Body of pancreas (tissue), 4 donors: ENCODE results near the gene PRDM16.

ENCODE experiments used
- POLR2A ChIP-seq, 3 donors: fragments of 450-650 bp; IDR thresholded peaks; one replicate each; pipeline ENCODE4 v1.6.1; 2016; ENCODE audit warnings: antibody characterized with exemption in 3 of 3, mild to moderate bottlenecking in 2 of 3
- TF ChIP-seq, protein P1 (sequence below), 7 experiments: fragments of 450-650 bp in 4 of 7; fragments of 200-600 bp in 3 of 7; sonication (generic) in 3 of 7; IDR thresholded peaks; one replicate each; pipeline ENCODE4 v1.5.1; 2016 to 2019; ENCODE audit warnings: antibody characterized with exemption in 7 of 7

- TF ChIP-seq, protein P1, sequence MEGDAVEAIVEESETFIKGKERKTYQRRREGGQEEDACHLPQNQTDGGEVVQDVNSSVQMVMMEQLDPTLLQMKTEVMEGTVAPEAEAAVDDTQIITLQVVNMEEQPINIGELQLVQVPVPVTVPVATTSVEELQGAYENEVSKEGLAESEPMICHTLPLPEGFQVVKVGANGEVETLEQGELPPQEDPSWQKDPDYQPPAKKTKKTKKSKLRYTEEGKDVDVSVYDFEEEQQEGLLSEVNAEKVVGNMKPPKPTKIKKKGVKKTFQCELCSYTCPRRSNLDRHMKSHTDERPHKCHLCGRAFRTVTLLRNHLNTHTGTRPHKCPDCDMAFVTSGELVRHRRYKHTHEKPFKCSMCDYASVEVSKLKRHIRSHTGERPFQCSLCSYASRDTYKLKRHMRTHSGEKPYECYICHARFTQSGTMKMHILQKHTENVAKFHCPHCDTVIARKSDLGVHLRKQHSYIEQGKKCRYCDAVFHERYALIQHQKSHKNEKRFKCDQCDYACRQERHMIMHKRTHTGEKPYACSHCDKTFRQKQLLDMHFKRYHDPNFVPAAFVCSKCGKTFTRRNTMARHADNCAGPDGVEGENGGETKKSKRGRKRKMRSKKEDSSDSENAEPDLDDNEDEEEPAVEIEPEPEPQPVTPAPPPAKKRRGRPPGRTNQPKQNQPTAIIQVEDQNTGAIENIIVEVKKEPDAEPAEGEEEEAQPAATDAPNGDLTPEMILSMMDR (IDR thresholded peaks at IDR 0.05): no peak
- no peak for TF ChIP-seq POLR2A (IDR thresholded peaks at IDR 0.05)
These were observed 121.4 kb downstream of the PRDM16 start for GRCh38 chr1:3190256-3191041.
